Measurements from ENCODE around the gene TMEM92. TPM values are rescaled to one million over a fixed set of nuclear protein-coding genes. Genes with fewer than 3 reads are reported as not detected.
A peak's percentile ranks its signal among the peaks of the same experiment; 100 is the strongest.

The TMEM92 gene
- total and polyA plus RNA-seq, 2 of the 13 experiments (the other 11 are each of a cell fraction or from before 2014, with no cell fraction given): 0.07 TPM; not detected in 1

DNA sequence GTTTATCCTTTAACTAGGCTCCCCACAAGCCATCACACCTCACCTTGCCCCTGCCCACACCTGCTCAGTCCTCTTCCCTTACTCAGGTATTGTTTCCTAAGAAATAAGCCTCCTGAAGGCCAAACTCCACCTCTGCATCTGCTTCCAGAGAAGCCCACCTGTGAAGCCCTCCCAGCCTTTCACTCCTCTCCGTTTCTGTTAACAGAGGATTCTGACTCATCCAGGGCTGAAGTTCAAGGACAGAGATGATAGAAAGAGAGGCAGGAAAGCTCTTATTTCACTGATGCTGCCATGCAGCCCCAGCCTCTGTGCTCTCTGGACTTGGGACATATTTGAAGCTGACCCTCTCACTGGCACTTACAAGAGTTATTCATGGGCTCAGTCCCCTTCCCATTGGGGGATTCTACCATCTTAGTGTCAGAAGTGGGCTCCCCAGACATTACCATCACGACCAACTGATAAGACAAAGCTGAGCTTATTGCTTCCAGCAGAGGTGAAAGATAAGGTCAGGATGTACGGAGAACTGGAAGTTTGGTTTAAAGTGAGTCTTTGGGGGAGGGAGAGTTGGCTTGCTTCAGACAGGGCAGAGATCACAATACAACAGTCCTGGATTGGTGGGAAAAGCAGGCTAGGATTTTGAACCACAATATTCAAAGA lies 36.3 kb downstream of the TMEM92 start (continued):
- TF ChIP-seq ZKSCAN1 (IDR thresholded peaks at IDR 0.05; ENCODE audit: low read length) (no peak), POGZ (CRISPR knock-in tag; IDR thresholded peaks at IDR 0.05) (no peak), EEA1 (CRISPR knock-in tag; IDR thresholded peaks at IDR 0.05; ENCODE audit: borderline replicate concordance) (no peak), HHEX (CRISPR knock-in tag; IDR thresholded peaks at IDR 0.05) (no peak), HES4 (CRISPR knock-in tag; IDR thresholded peaks at IDR 0.05; ENCODE audit: borderline replicate concordance) (no peak), FOXC1 (CRISPR knock-in tag; IDR thresholded peaks at IDR 0.05; ENCODE audit: borderline replicate concordance) (no peak), ZNF431 (CRISPR knock-in tag; IDR thresholded peaks at IDR 0.05; ENCODE audit: borderline replicate concordance, low read depth) (no peak; the same call in 1 of the 2 replicates), ZNF558 (CRISPR knock-in tag; IDR thresholded peaks at IDR 0.05; ENCODE audit: borderline replicate concordance) (no peak), JARID2 (CRISPR knock-in tag; IDR thresholded peaks at IDR 0.05; ENCODE audit: insufficient replicate concordance) (no peak), MTF2 (CRISPR knock-in tag; IDR thresholded peaks at IDR 0.05; ENCODE audit: borderline replicate concordance) (no peak), PAWR (CRISPR knock-in tag; IDR thresholded peaks at IDR 0.05; ENCODE audit: borderline replicate concordance) (no peak), ZNF232 (CRISPR knock-in tag; IDR thresholded peaks at IDR 0.05; ENCODE audit: borderline replicate concordance) (0 out of 2 replicates have a peak, but pooled peaks have one; percentile 21), MED8 (CRISPR knock-in tag; IDR thresholded peaks at IDR 0.05; ENCODE audit: insufficient replicate concordance) (no peak), ZNF251 (CRISPR knock-in tag; IDR thresholded peaks at IDR 0.05) (no peak), MIER2 (CRISPR knock-in tag; IDR thresholded peaks at IDR 0.05) (no peak), ZNF207 (IDR thresholded peaks at IDR 0.05; ENCODE audit: borderline replicate concordance) (no peak), TP53 (CRISPR knock-in tag; conservative IDR thresholded peaks at IDR 0.05) (no peak), FOXA3 (CRISPR knock-in tag; IDR thresholded peaks at IDR 0.05) (peak; percentile 34; the same call in 1 of the 2 replicates), ZNF468 (CRISPR knock-in tag; IDR thresholded peaks at IDR 0.05) (no peak), TEAD3 (CRISPR knock-in tag; optimal IDR thresholded peaks at IDR 0.05; ENCODE audit: borderline replicate concordance) (peak; percentile 57), CENPX (CRISPR knock-in tag; IDR thresholded peaks at IDR 0.05) (no peak), ATF7-NPFF (CRISPR knock-in tag; IDR thresholded peaks at IDR 0.05; ENCODE audit: low read depth) (no peak)
- TF ChIP-seq, protein P1, sequence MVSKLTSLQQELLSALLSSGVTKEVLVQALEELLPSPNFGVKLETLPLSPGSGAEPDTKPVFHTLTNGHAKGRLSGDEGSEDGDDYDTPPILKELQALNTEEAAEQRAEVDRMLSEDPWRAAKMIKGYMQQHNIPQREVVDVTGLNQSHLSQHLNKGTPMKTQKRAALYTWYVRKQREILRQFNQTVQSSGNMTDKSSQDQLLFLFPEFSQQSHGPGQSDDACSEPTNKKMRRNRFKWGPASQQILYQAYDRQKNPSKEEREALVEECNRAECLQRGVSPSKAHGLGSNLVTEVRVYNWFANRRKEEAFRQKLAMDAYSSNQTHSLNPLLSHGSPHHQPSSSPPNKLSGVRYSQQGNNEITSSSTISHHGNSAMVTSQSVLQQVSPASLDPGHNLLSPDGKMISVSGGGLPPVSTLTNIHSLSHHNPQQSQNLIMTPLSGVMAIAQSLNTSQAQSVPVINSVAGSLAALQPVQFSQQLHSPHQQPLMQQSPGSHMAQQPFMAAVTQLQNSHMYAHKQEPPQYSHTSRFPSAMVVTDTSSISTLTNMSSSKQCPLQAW (CRISPR knock-in tag; IDR thresholded peaks at IDR 0.05): no peak
- TF ChIP-seq, protein P2, sequence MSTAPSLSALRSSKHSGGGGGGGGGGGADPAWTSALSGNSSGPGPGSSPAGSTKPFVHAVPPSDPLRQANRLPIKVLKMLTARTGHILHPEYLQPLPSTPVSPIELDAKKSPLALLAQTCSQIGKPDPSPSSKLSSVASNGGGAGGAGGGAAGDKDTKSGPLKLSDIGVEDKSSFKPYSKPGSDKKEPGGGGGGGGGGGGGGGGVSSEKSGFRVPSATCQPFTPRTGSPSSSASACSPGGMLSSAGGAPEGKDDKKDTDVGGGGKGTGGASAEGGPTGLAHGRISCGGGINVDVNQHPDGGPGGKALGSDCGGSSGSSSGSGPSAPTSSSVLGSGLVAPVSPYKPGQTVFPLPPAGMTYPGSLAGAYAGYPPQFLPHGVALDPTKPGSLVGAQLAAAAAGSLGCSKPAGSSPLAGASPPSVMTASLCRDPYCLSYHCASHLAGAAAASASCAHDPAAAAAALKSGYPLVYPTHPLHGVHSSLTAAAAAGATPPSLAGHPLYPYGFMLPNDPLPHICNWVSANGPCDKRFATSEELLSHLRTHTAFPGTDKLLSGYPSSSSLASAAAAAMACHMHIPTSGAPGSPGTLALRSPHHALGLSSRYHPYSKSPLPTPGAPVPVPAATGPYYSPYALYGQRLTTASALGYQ (CRISPR knock-in tag; IDR thresholded peaks at IDR 0.05): no peak
